ENCODE measurements around the gene CR1L. TPM values are rescaled to one million over a fixed set of nuclear protein-coding genes. Genes with fewer than 3 reads are reported as not detected.
"Not testable (repeated sequence)": the region's sequence is repeated elsewhere in the genome, so short reads cannot be mapped to it uniquely, and the experiment has no call there.

Gene CR1L
- total and polyA plus RNA-seq, 2 donors (not counting 3 experiments of a cell fraction or from before 2014, with no cell fraction given): not detected

GRCh38 chr1:207728200-207728858 lies 83.4 kb downstream of the CR1L start:
- H3K4me1 ChIP-seq (ENCODE audit: control insufficient read depth, extremely low read depth, insufficient read depth, low read length); H3K27me3 ChIP-seq (ENCODE audit: control insufficient read depth in 2 of 2, insufficient read depth in 2 of 2, low read length in 2 of 2); H3K79me2 ChIP-seq (ENCODE audit: control insufficient read depth, insufficient read depth, low read length); DNase-seq (ENCODE audit: low read depth, low spot score); POLR2A ChIA-PET; H3K9me1 ChIP-seq (replicated peaks; ENCODE audit: control insufficient read depth, extremely low read depth, insufficient read depth, low read length); H4K20me1 ChIP-seq (replicated peaks; ENCODE audit: control insufficient read depth, extremely low read depth, insufficient read depth, low read length); intact Hi-C loops (cut with micrococcal nuclease); FAIRE-seq; H2AFZ ChIP-seq (ENCODE audit: low read depth, low read length); H3K4me3 ChIP-seq (replicated peaks in 1 of 3; ENCODE audit: insufficient read depth in 1 of 3, low read depth in 1 of 3, low read length in 3 of 3); H3K36me3 ChIP-seq (ENCODE audit: control insufficient read depth in 2 of 2, extremely low read depth in 1 of 2, insufficient read depth in 2 of 2, low read length in 2 of 2); H3K27ac ChIP-seq (ENCODE audit: insufficient read depth, low read depth, low read length); H3K9ac ChIP-seq (replicated peaks; ENCODE audit: extremely low read depth, insufficient read depth, low read length); H3K9me3 ChIP-seq (replicated peaks; ENCODE audit: control insufficient read depth, insufficient read depth, low read length); CTCF ChIA-PET; dilution Hi-C loops (cut with MboI; ENCODE audit: extremely low pct_ligation_motif_present, low sequenced_read_pairs); H3K4me2 ChIP-seq (ENCODE audit: insufficient read depth, low read length); BruUV-seq (replicated peaks): not testable (repeated sequence)

GRCh38 chr1:207737503-207738157 lies 92.7 kb downstream of the CR1L start:
- H3K4me2 ChIP-seq (ENCODE audit: insufficient read depth, low read length); BruUV-seq (replicated peaks); intact Hi-C loops (cut with micrococcal nuclease); FAIRE-seq; H3K9ac ChIP-seq (replicated peaks; ENCODE audit: extremely low read depth, insufficient read depth, low read length); H3K4me1 ChIP-seq (ENCODE audit: control insufficient read depth, extremely low read depth, insufficient read depth, low read length); H3K27me3 ChIP-seq (ENCODE audit: control insufficient read depth in 2 of 2, insufficient read depth in 2 of 2, low read length in 2 of 2); H3K27ac ChIP-seq (ENCODE audit: insufficient read depth, low read depth, low read length); H3K4me3 ChIP-seq (replicated peaks in 1 of 3; ENCODE audit: insufficient read depth in 1 of 3, low read depth in 1 of 3, low read length in 3 of 3); DNase-seq (ENCODE audit: low read depth, low spot score); POLR2A ChIA-PET; H3K79me2 ChIP-seq (ENCODE audit: control insufficient read depth, insufficient read depth, low read length); dilution Hi-C loops (cut with MboI; ENCODE audit: extremely low pct_ligation_motif_present, low sequenced_read_pairs); H2AFZ ChIP-seq (ENCODE audit: low read depth, low read length); H3K9me1 ChIP-seq (replicated peaks; ENCODE audit: control insufficient read depth, extremely low read depth, insufficient read depth, low read length); H3K9me3 ChIP-seq (replicated peaks; ENCODE audit: control insufficient read depth, insufficient read depth, low read length); H4K20me1 ChIP-seq (replicated peaks; ENCODE audit: control insufficient read depth, extremely low read depth, insufficient read depth, low read length); H3K36me3 ChIP-seq (ENCODE audit: control insufficient read depth in 2 of 2, extremely low read depth in 1 of 2, insufficient read depth in 2 of 2, low read length in 2 of 2): not testable (repeated sequence)
- CTCF ChIA-PET: interaction anchor here (1.0 to 1.4 kb wide), 2 partner anchors 39 to 60 kb away, joined by 3 to 7 read pairs; no protein-coding TSS in a partner anchor

- H4K20me1 ChIP-seq (replicated peaks; ENCODE audit: control insufficient read depth, extremely low read depth, insufficient read depth, low read length); H3K27me3 ChIP-seq (ENCODE audit: control insufficient read depth in 2 of 2, insufficient read depth in 2 of 2, low read length in 2 of 2); H3K4me3 ChIP-seq (replicated peaks in 1 of 3; ENCODE audit: insufficient read depth in 1 of 3, low read depth in 1 of 3, low read length in 3 of 3); intact Hi-C loops (cut with micrococcal nuclease); H3K9me1 ChIP-seq (replicated peaks; ENCODE audit: control insufficient read depth, extremely low read depth, insufficient read depth, low read length); POLR2A ChIA-PET; H2AFZ ChIP-seq (ENCODE audit: low read depth, low read length); BruUV-seq (replicated peaks); H3K9ac ChIP-seq (replicated peaks; ENCODE audit: extremely low read depth, insufficient read depth, low read length); H3K79me2 ChIP-seq (ENCODE audit: control insufficient read depth, insufficient read depth, low read length); FAIRE-seq; H3K36me3 ChIP-seq (ENCODE audit: control insufficient read depth in 2 of 2, extremely low read depth in 1 of 2, insufficient read depth in 2 of 2, low read length in 2 of 2); H3K9me3 ChIP-seq (replicated peaks; ENCODE audit: control insufficient read depth, insufficient read depth, low read length); H3K27ac ChIP-seq (ENCODE audit: insufficient read depth, low read depth, low read length); H3K4me2 ChIP-seq (ENCODE audit: insufficient read depth, low read length); H3K4me1 ChIP-seq (ENCODE audit: control insufficient read depth, extremely low read depth, insufficient read depth, low read length); dilution Hi-C loops (cut with MboI; ENCODE audit: extremely low pct_ligation_motif_present, low sequenced_read_pairs): not testable (repeated sequence)
- CTCF ChIA-PET: interaction anchor here (1.0 to 1.4 kb wide), 2 partner anchors 39 to 59 kb away, joined by 3 to 7 read pairs; no protein-coding TSS in a partner anchor
- peak; percentile 11 for DNase-seq (ENCODE audit: low read depth, low spot score)
Measured at GRCh38 chr1:207738158-207738659, 93.3 kb downstream of the CR1L start.

All from endothelial cell of umbilical vein (primary cell).